NCI-H460 (cell line): Measurements from ENCODE around the gene SHISAL1. TPM values are rescaled to one million over a fixed set of nuclear protein-coding genes. Genes with fewer than 3 reads are reported as not detected.

ENCODE experiments used
- DNase-seq: peaks from one replicate; pipeline ENCODE4 v3.0.0-alpha.2; 2016; ENCODE audit warnings: low read depth; ENCODE audit errors: extremely low read depth
- total RNA-seq: library from RNA; depleted of rRNA; stranded (reverse); fragments of >200 nt; shearing (Covaris generic); gene quantifications from 2 replicates; pipeline ENCODE4 v1.2.3, GENCODE V29; 2014; rRNA removed

Gene SHISAL1
- total RNA-seq, 1 experiment from 2014 or later: 9.8 TPM

DNA sequence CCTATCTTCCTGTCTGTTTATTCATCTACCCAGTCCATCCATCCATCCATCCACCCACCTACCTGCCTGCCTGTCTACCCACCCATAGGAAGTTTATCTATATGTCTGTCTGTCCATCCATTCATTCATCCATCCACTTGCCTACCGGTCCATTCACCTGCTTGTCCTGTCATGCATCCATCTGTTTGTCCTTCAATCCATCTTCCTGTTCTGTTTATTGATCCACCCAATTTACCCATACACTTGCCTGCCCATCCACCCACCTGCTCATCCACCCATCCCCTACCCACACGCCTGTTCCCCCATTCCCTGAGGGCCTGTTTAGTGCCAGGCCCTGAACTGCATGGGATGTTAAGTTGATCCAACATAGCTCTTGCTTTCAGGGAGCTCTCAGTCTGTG, 113.6 kb downstream of the SHISAL1 start:
- DNase-seq: no peak

DNA sequence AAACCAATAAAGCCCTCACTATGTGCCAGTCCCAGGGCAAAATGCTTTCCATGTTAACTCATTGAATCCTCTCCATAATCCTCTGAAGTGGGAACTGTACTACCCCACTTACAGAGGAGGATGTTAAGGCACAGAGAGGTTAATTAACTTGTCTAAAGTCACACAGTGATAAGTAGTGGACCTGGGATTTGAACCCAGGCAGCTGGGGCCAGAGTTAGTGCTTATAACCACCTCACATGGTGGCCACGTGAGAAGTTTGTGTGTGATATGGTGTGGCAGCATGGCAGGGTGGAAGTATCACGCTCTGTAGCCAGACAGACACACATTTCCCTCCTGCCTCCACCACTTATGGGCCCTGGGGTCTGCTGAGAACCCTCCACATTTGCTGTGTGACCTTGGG, 115.5 kb downstream of the SHISAL1 start:
- no peak for DNase-seq

DNA sequence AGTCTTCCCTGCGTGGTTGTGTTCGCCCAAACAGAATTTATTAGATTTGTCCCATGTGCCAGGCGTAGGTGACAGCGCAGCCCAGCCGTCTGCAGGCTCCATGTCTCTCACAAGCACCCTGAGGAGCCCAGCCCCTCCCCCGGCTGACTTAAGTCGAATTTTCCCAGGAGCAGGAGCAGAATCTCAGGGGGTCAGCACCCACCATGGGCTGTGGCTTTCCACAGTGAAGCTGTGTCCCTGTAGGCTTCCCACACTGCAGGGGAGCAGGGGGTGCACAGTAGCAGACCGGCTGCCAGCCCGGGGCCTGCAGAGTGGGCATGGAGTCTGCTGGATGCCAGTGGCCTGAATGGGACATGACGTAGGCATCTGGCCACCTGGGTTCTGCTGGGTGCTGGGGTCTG, 116.0 kb downstream of the SHISAL1 start:
- DNase-seq: no peak

DNA sequence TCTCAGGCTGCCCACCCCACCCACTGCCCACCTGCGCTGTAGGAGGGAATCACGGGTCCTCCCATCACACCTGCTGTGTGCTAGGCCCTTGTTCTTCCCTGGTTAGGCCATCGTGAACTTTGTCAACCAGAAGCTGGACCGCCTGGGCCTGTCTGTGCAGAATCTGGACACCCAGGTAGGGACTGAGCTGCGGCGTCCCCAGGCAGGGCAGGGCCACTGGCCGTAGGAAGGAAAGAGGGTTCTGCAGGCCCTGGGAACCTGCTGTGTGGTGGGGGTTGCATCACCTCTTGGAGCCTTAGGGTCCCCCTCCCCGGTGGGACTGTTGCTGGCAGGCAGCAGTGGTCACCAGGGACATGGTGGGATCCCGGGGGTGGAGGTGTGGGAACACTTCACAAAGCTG, 116.5 kb downstream of the SHISAL1 start:
- DNase-seq: no peak

DNA sequence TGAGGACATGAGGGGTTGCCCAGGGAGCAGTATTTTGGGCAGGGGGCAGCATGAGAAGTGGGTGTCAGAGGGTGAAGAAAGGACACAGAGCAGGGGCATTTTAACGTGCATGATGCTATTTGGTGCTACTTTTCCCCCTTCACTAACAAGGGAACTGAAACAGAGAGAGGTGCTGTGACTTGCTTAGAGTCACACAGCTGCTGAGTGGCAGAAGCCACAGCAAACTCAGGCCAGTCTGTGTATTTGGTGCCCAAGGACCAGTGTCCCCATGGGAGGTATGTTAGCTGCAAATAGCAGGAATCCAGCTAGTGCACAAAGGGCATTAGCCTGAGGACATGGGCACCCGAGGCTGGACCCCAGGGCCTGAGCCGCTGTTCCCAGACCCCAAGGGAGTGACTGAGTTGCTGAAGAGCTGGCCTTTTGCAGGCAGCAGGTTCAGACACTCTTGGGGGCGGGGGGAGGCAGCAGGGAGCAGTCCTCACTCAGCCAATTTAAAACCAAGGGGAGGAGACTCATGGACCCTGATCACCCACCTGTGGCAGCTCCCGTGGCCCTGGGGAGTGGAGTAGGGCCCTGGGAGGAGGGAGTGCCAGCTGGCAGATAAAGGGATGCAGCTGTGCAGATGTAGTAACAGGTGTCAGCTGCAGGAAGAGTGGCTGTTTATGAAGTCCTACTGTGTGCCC, 117.4 kb downstream of the SHISAL1 start:
- DNase-seq: no peak

DNA sequence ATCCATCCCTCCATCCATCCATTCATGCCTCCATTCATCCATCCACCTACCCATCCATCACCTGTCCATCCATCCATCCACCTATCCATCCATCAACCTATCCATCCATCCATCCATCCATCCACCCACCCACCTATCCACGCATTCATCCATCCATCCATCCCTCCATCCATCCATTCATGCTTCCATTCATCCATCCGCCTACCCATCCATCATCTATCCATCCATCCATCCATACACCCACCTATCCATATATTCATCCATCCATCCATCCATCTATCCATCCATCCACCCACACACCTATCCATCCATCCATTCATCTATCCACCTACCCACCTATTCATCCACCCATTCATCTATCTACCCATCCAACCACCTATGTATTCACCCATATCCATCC, 118.2 kb downstream of the SHISAL1 start:
- no peak for DNase-seq

Other genes starting within 250 kb of the SHISAL1 start
- not detected in 2 replicates for gene PARVG, start 132.0 kb downstream of the SHISAL1 start, total RNA-seq
- 22.5 and 23.1 TPM in 2 replicates for gene RTL6, start 185.3 kb upstream of the SHISAL1 start, total RNA-seq